Fibroblast of lung (primary cell): ENCODE measurements around the gene LGALS1. TPM values are rescaled to one million over a fixed set of nuclear protein-coding genes. Genes with fewer than 3 reads are reported as not detected.
A peak's percentile ranks its signal among the peaks of the same experiment; 100 is the strongest.

Experiments
- DNase-seq, 2 donors: peaks; one replicate each; pipeline versions ENCODE4 v3.0.0 to v3.0.0-alpha.2; 2010; ENCODE audit warnings: low read depth in 2 of 2
- H2AFZ ChIP-seq: 2 replicates; pipeline ENCODE4 v1.5.1; 2012; ENCODE audit warnings: low read length, control low read depth, inconsistent platforms
- H3K27ac ChIP-seq: 2 replicates; pipeline ENCODE4 v1.5.1; 2011; ENCODE audit warnings: low read length, control low read depth; ENCODE audit not compliant: insufficient read depth
- H3K27me3 ChIP-seq: 2 replicates; pipeline ENCODE4 v1.5.1; 2011; ENCODE audit warnings: mild to moderate bottlenecking, low read length; ENCODE audit not compliant: control insufficient read depth, insufficient read depth
- H3K36me3 ChIP-seq: 2 replicates; pipeline ENCODE4 v1.5.1; 2011; ENCODE audit warnings: low read length; ENCODE audit not compliant: control insufficient read depth, insufficient read depth
- H3K4me1 ChIP-seq: 2 replicates; pipeline ENCODE4 v1.5.1; 2011; ENCODE audit warnings: low read length; ENCODE audit not compliant: control insufficient read depth, insufficient read depth; ENCODE audit errors: extremely low read depth
- H3K4me2 ChIP-seq: 2 replicates; pipeline ENCODE4 v1.5.1; 2011; ENCODE audit warnings: low read length, control low read depth; ENCODE audit not compliant: insufficient read depth; ENCODE audit errors: extremely low read depth
- H3K4me3 ChIP-seq, 4 experiments: fragments of 200-600 bp in 1 of 4; sonication (generic) in 1 of 4; replicated peaks in 1 of 4; 2 replicates each; pipeline ENCODE4 v1.5.1; 2011 to 2016; ENCODE audit warnings: low read length in 4 of 4, low read depth in 3 of 4, mild to moderate bottlenecking in 3 of 4, control low read depth in 2 of 4, inconsistent platforms in 1 of 4, mixed read lengths in 1 of 4; ENCODE audit not compliant: insufficient read depth in 1 of 4; ENCODE audit errors: control extremely low read depth in 1 of 4
- H3K79me2 ChIP-seq: 2 replicates; pipeline ENCODE4 v1.5.1; 2012; ENCODE audit warnings: mild to moderate bottlenecking, low read length, inconsistent platforms; ENCODE audit not compliant: control insufficient read depth, insufficient read depth
- H3K9ac ChIP-seq: 2 replicates; pipeline ENCODE4 v1.5.1; 2011; ENCODE audit warnings: mild to moderate bottlenecking, low read length, control low read depth; ENCODE audit not compliant: insufficient read depth
- H3K9me3 ChIP-seq: 2 replicates; pipeline ENCODE4 v1.5.1; 2012; ENCODE audit warnings: low read depth, low read length; ENCODE audit not compliant: control insufficient read depth, insufficient read depth
- H4K20me1 ChIP-seq: 2 replicates; pipeline ENCODE4 v1.5.1; 2011; ENCODE audit warnings: low read length; ENCODE audit not compliant: control insufficient read depth, insufficient read depth; ENCODE audit errors: extremely low read depth
- EZH2 ChIP-seq: IDR thresholded peaks from 2 replicates; pipeline ENCODE4 v1.5.1; 2012; ENCODE audit warnings: low read length, control low read depth, mild to moderate bottlenecking; ENCODE audit errors: missing control alignments
- polyA plus RNA-seq, 2 donors: library from polyadenylated mRNA; depleted of rRNA in 1 of 2; stranded (reverse) in 1 of 2; unstranded in 1 of 2; fragments of >200 nt; gene quantifications; 2 replicates each; pipeline ENCODE4 v1.2.1, GENCODE V29; 2011 to 2012; ENCODE audit warnings: missing spikeins in 1 of 2
- total RNA-seq: library from RNA; depleted of rRNA; stranded (reverse); fragments of >200 nt; gene quantifications from 2 replicates; pipeline ENCODE4 v1.2.1, GENCODE V29; 2014
- TF ChIP-seq, protein P1 (sequence below), 2 donors: IDR thresholded peaks in 1 of 2; conservative IDR thresholded peaks in 1 of 2; 1 replicate in 1 of 2; 2 replicates in 1 of 2; pipeline ENCODE4 v1.5.1; 2011 to 2012; ENCODE audit warnings: low read length in 2 of 2, control low read depth in 1 of 2, inconsistent platforms in 1 of 2, low read depth in 1 of 2, mild to moderate bottlenecking in 1 of 2

LGALS1 gene
- total and polyA plus RNA-seq, 2 donors (not counting 1 experiment from before 2014, with no cell fraction given): 5,090 to 11,230 TPM

DNA sequence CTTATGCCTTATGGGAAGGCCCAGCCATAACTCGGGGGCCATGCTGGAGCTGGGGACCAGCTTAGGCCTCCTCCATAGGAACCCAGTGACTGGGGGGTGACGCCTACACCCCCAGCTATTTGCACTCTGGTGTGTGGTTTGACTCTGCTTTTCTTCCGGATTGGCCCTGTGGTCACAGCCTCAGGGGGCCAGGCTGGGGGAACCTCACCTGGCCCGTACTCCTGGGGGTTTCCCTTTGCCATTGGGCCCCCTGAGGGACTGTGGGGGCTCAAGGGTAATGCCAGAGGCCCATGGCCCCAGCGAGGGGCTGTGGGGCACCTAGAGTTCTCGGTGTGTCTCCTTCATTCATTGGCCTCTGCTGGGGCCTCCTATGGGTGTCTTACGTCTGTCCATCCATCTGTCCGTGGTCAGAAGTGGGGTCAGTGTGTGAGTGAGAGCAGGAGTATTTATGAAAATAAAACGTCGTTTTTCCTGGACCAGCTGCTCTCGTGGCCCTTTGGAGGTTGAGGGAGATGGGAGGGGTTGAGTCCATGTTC lies 42.3 kb upstream of the LGALS1 start:
- Histone ChIP-seq H3K27ac (peak overlapping the region; percentile 42), H3K36me3 (peaks cover 6% of the 10 kb centered on the region), H3K4me3 (no peak overlapping the region), H4K20me1 (no peaks in the 10 kb centered on the region), H3K9ac (no peak overlapping the region), H3K4me2 (peak overlapping the region; percentile 38), H2AFZ (no peak overlapping the region), H3K9me3 (no peaks in the 10 kb centered on the region), H3K4me1 (peaks cover 30% of the 10 kb centered on the region), H3K79me2 (no peaks in the 10 kb centered on the region), H3K27me3 (no peaks in the 10 kb centered on the region)
- DNase-seq: no peak
- no peak for TF ChIP-seq EZH2
- TF ChIP-seq, protein P1, sequence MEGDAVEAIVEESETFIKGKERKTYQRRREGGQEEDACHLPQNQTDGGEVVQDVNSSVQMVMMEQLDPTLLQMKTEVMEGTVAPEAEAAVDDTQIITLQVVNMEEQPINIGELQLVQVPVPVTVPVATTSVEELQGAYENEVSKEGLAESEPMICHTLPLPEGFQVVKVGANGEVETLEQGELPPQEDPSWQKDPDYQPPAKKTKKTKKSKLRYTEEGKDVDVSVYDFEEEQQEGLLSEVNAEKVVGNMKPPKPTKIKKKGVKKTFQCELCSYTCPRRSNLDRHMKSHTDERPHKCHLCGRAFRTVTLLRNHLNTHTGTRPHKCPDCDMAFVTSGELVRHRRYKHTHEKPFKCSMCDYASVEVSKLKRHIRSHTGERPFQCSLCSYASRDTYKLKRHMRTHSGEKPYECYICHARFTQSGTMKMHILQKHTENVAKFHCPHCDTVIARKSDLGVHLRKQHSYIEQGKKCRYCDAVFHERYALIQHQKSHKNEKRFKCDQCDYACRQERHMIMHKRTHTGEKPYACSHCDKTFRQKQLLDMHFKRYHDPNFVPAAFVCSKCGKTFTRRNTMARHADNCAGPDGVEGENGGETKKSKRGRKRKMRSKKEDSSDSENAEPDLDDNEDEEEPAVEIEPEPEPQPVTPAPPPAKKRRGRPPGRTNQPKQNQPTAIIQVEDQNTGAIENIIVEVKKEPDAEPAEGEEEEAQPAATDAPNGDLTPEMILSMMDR (conservative IDR thresholded peaks at IDR 0.05 in 1 of 2, IDR thresholded peaks at IDR 0.05 in 1 of 2; ENCODE audit: low read depth in 1 of 2, low read length in 2 of 2): no peak

DNA sequence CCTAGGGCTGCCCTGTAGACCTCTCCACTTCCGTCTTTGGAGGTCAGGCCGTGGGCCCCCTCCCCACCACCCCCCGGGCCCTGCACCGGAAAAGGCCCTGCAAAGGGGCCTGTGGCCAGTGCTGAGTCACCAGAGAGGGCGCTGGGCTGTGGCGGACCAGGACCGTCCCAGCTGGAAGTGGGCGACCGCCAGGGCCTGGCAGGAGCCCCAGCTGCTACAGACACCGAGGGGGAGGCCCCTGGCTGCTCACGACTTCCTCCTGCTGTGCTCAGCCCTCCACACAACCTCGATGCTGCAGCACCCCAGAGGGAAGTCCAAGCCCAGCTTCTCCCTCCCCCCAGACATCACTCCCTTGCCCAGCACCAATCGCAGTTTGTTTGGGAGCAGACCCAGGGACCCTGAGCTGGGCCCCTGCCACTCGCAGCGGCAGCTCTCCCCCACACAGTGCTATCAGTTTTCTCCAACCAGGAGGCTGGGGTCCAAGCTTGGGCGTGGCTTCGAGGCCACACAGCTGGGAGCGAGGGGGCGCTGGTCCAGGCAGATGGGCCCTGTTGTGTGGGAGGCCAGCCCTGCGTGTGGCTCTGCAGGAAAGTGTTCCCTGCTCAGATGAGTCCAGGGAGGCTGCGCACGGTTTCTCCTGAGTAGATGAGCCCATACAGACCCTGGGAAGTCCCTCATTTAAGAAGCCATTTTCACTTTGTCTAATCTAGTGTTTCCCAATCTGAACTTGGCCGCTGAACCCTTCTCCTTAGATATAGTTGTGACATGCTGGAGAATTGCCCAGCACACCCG lies 41.6 kb upstream of the LGALS1 start:
- Histone ChIP-seq H3K9me3 (no peaks in the 10 kb centered on the region), H3K27me3 (no peaks in the 10 kb centered on the region), H3K79me2 (no peaks in the 10 kb centered on the region), H3K4me2 (peak overlapping the region; percentile 61), H3K27ac (peak overlapping the region; percentile 42), H4K20me1 (no peaks in the 10 kb centered on the region), H3K9ac (peak overlapping the region; percentile 27), H3K36me3 (peaks cover 6% of the 10 kb centered on the region), H3K4me3 (peak overlapping the region in 2 of 4 experiments; percentile 20 to 27), H2AFZ (no peak overlapping the region), H3K4me1 (peaks cover 32% of the 10 kb centered on the region)
- no peak for TF ChIP-seq EZH2
- TF ChIP-seq, protein P1 (conservative IDR thresholded peaks at IDR 0.05 in 1 of 2, IDR thresholded peaks at IDR 0.05 in 1 of 2; ENCODE audit: low read depth in 1 of 2, low read length in 2 of 2): peak in 1 of 2 donors; percentile 20
- DNase-seq: peak; percentile 88 to 92

DNA sequence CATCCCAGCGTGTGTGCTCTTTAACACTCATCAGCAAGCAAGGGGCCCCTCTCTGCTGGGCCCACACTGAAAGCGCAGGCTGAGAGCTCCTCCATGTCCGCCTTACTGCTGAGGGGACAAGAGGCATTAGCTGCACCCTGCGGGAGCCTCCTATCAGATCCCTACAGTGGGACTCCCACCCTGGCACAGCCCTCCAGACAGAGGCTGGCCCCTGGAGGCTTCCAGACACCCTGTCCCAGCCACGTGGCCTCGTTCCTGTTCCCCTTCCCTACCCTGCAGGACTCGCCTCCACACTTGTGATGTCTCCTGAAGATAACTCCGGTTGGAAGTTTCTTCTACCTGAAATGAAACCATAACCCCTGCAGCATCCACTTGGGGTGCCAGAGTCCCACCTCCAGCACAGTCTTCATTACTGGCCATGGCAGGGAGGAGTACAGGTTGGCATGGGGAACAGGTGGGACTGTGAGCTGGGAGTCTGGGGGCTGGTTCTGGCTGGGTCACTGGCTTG lies 41.0 kb upstream of the LGALS1 start:
- Histone ChIP-seq H3K4me1 (peaks cover 36% of the 10 kb centered on the region), H3K36me3 (peaks cover 6% of the 10 kb centered on the region), H3K9ac (no peak overlapping the region), H3K27me3 (no peaks in the 10 kb centered on the region), H3K79me2 (no peaks in the 10 kb centered on the region), H3K27ac (peak overlapping the region; percentile 42), H3K4me2 (peak overlapping the region; percentile 61), H3K4me3 (peak overlapping the region in 2 of 4 experiments; percentile 20 to 27), H3K9me3 (no peaks in the 10 kb centered on the region), H2AFZ (no peak overlapping the region), H4K20me1 (no peaks in the 10 kb centered on the region)
- TF ChIP-seq, protein P1 (conservative IDR thresholded peaks at IDR 0.05 in 1 of 2, IDR thresholded peaks at IDR 0.05 in 1 of 2; ENCODE audit: low read depth in 1 of 2, low read length in 2 of 2): peak in 1 of 2 donors; percentile 20
- no peak for TF ChIP-seq EZH2
- no peak for DNase-seq
